ENCODE measurements around the gene SCARF2. TPM values are rescaled to one million over a fixed set of nuclear protein-coding genes. Genes with fewer than 3 reads are reported as not detected.
"Not testable (repeated sequence)": the region's sequence is repeated elsewhere in the genome, so short reads cannot be mapped to it uniquely, and the experiment has no call there.

Gene SCARF2
- total and polyA plus RNA-seq, 11 donors, result 1.5 to 10.1 (median 2.8) TPM

GRCh38 chr22:20378110-20378509, 59.5 kb downstream of the SCARF2 start:
- no peak for ATAC-seq
- H3K4me3 ChIP-seq, result no peak overlapping the region
- DNase-seq, result no peak
- no peaks in the 10 kb centered on the region for H3K9me3 ChIP-seq
- H3K27ac ChIP-seq, result no peak overlapping the region
- no peaks in the 10 kb centered on the region for H3K36me3 ChIP-seq
- H3K27me3 ChIP-seq, result no peaks in the 10 kb centered on the region
- H3K4me1 ChIP-seq, result no peaks in the 10 kb centered on the region
- intact Hi-C loops (cut with DNase I), result no loop called here
- TF ChIP-seq POLR2A (IDR thresholded peaks at IDR 0.05), result no peak
- TF ChIP-seq CTCF (IDR thresholded peaks at IDR 0.05), result no peak
- 82 to 87% (median 84%) methylated on average over 4 of the region's 4 CpGs for WGBS, 4 donors

DNA sequence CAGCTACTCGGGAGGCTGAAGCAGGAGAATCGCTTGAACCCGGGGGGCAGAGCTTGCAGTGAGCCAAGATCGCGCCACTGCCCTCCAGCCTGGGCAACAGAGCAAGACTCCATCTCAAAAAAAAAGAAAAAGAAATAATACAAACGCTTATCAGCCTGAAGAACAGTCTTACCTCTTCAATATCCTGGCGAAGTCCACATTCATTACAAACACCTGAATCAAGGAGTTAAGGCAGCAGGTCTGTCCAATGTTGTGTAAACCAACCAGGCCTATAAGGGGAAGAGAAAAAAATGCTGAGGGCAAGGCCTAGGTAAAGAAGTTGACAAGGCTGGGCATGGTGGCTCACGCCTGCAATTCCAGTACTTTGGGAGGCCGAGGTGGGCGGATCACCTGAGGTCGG, 60.6 kb downstream of the SCARF2 start:
- H3K27me3 ChIP-seq; H3K27ac ChIP-seq; DNase-seq; intact Hi-C loops (cut with DNase I); H3K9me3 ChIP-seq; H3K4me1 ChIP-seq; ATAC-seq; H3K4me3 ChIP-seq; H3K36me3 ChIP-seq: not testable (repeated sequence)
- WGBS, 4 donors, result 93 to 97% (median 94%) methylated on average over 11 of the region's 11 CpGs

GRCh38 chr22:20376281-20376680, 61.3 kb downstream of the SCARF2 start:
- H3K27me3 ChIP-seq; intact Hi-C loops (cut with DNase I); H3K4me1 ChIP-seq; DNase-seq; ATAC-seq; H3K4me3 ChIP-seq; H3K27ac ChIP-seq; H3K36me3 ChIP-seq; H3K9me3 ChIP-seq: not testable (repeated sequence)
- 90 to 95% (median 93%) methylated on average over 7 to 8 of the region's 8 CpGs for WGBS, 4 donors

Other genes with a start within 250 kb of the SCARF2 start
- 1 to 10 TPM in 7 of 9 donors, under 1 TPM in 2; 0.53 to 2.6 (median 1.4) TPM for gene RTN4R, start 169.5 kb downstream of the SCARF2 start, total RNA-seq
- gene RTN4R, start 169.5 kb downstream of the SCARF2 start, polyA plus RNA-seq, result 1 to 10 TPM; 1.3 to 1.8 TPM
- 100 to 1,000 TPM in 1 of 9 donors, 10 to 100 TPM in 8; 31.8 to 101 (median 39.2) TPM for gene DGCR6L, start 117.8 kb downstream of the SCARF2 start, total RNA-seq
- gene DGCR6L, start 117.8 kb downstream of the SCARF2 start, polyA plus RNA-seq, result 10 to 100 TPM; 48.4 to 83.7 TPM
- 1 to 10 TPM; 3.8 to 6.5 (median 4.8) TPM for gene ZNF74, start 43.7 kb downstream of the SCARF2 start, total RNA-seq
- 1 to 10 TPM; 2.1 to 2.5 TPM for gene ZNF74, start 43.7 kb downstream of the SCARF2 start, polyA plus RNA-seq
- gene KLHL22, start 58.0 kb upstream of the SCARF2 start, total RNA-seq, result 10 to 100 TPM; 10.2 to 23.6 (median 17.1) TPM
- 10 to 100 TPM; 11.3 to 14.3 TPM for gene KLHL22, start 58.0 kb upstream of the SCARF2 start, polyA plus RNA-seq
- 10 to 100 TPM; 27.9 to 78.3 (median 43.0) TPM for gene MED15, start 69.8 kb upstream of the SCARF2 start, total RNA-seq
- 10 to 100 TPM; 29.1 to 42.6 TPM for gene MED15, start 69.8 kb upstream of the SCARF2 start, polyA plus RNA-seq